ENCODE results near the gene FOXO1. TPM values are rescaled to one million over a fixed set of nuclear protein-coding genes. Genes with fewer than 3 reads are reported as not detected.

The FOXO1 gene
- total and polyA plus RNA-seq, 2 experiments from 2014 or later, result 32.4 to 68.0 TPM

DNA sequence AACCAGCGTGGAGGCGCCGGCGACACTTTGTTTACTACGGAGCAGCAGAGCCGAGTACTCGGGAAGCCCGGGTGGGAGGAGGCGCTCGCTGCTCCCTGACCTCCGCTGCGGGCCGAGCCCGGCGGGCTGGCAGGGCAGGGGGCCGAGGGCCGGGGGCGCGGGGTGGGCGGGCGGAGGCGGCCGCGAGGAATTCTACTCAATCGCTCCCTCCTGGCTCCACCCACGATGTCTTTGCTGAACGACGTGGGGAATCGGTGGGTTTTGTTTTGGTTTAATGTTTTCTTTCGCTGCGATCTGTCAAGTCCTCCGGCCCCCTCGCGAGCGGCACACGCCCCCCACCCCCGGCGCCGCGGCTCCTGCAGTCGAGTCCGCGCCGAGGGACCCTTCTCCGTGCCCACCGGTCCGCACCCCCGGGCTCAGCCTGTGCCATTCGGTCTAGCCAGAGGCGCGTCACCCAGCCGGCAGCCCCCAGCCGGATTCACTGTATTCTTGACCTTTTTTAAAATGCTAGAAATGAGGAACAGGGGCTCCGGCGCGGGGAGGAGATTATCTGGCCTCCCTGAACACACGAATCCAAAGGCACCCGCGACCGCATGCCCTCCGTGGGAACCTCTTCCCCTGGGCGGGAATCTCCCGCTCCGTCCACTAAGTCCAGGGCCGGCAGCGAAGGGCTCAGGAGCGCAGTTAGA is 636 bp upstream of the FOXO1 start (continued):
- TF ChIP-seq, protein P1, sequence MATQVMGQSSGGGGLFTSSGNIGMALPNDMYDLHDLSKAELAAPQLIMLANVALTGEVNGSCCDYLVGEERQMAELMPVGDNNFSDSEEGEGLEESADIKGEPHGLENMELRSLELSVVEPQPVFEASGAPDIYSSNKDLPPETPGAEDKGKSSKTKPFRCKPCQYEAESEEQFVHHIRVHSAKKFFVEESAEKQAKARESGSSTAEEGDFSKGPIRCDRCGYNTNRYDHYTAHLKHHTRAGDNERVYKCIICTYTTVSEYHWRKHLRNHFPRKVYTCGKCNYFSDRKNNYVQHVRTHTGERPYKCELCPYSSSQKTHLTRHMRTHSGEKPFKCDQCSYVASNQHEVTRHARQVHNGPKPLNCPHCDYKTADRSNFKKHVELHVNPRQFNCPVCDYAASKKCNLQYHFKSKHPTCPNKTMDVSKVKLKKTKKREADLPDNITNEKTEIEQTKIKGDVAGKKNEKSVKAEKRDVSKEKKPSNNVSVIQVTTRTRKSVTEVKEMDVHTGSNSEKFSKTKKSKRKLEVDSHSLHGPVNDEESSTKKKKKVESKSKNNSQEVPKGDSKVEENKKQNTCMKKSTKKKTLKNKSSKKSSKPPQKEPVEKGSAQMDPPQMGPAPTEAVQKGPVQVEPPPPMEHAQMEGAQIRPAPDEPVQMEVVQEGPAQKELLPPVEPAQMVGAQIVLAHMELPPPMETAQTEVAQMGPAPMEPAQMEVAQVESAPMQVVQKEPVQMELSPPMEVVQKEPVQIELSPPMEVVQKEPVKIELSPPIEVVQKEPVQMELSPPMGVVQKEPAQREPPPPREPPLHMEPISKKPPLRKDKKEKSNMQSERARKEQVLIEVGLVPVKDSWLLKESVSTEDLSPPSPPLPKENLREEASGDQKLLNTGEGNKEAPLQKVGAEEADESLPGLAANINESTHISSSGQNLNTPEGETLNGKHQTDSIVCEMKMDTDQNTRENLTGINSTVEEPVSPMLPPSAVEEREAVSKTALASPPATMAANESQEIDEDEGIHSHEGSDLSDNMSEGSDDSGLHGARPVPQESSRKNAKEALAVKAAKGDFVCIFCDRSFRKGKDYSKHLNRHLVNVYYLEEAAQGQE (IDR thresholded peaks at IDR 0.05; ENCODE audit: unreplicated experiment), result no peak
- TF ChIP-seq, protein P2, sequence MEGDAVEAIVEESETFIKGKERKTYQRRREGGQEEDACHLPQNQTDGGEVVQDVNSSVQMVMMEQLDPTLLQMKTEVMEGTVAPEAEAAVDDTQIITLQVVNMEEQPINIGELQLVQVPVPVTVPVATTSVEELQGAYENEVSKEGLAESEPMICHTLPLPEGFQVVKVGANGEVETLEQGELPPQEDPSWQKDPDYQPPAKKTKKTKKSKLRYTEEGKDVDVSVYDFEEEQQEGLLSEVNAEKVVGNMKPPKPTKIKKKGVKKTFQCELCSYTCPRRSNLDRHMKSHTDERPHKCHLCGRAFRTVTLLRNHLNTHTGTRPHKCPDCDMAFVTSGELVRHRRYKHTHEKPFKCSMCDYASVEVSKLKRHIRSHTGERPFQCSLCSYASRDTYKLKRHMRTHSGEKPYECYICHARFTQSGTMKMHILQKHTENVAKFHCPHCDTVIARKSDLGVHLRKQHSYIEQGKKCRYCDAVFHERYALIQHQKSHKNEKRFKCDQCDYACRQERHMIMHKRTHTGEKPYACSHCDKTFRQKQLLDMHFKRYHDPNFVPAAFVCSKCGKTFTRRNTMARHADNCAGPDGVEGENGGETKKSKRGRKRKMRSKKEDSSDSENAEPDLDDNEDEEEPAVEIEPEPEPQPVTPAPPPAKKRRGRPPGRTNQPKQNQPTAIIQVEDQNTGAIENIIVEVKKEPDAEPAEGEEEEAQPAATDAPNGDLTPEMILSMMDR (conservative IDR thresholded peaks at IDR 0.05; ENCODE audit: low read depth in 2 of 2), result no peak
- TF ChIP-seq JUNB (IDR thresholded peaks at IDR 0.05; ENCODE audit: unreplicated experiment) (no peak), ZNF331 (CRISPR knock-in tag; IDR thresholded peaks at IDR 0.05; ENCODE audit: low read depth) (no peak)

DNA sequence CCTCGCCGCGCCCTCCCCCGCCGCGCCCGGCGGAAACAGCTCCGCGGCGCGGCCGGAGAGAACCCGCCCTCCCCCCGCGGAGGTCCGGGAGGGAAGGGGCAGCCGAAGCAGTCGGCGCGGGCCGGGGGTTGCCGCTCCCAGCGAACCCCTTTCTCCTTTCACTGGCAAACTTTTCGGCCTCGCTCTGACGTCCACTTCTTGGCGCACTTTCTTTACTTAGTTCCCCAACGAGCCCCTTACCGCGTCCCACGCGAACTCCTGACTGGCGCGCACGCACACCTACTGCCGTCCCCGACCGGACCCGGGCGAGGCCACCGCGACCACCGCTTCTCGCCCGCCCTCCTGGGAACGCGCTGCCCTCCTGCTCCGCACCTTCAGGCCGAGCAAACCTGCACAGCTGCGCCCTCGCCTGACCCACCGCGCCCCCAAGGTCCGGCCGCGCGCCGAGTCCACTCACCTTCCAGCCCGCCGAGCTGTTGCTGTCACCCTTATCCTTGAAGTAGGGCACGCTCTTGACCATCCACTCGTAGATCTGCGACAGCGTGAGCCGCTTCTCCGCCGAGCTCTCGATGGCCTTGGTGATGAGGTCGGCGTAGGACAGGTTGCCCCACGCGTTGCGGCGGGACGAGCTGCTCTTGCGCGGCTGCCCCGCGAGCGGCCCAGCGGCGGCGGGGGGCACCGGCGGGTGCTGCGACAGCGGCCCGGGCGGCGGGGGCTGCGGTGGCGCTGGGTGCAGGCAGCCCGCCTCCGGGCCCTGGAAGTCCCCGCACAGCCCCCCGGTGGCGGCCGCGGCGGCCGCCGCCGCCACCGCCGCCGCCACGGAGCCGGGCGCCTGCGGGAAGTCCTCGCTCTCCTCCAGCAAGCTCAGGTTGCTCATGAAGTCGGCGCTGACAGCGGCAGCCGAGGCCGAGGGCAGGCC is 1.1 kb downstream of the FOXO1 start:
- no peak for TF ChIP-seq JUNB (IDR thresholded peaks at IDR 0.05; ENCODE audit: unreplicated experiment)
- TF ChIP-seq, protein P2 (conservative IDR thresholded peaks at IDR 0.05; ENCODE audit: low read depth in 2 of 2), result peak in 1 of 2 experiments; percentile 37; a peak in 2 of 4 replicates
- peaks cover 18% of the 10 kb centered on the region for H3K36me3 Mint-ChIP-seq (ENCODE audit: low read depth)
- no peaks in the 10 kb centered on the region for H3K9me2 ChIP-seq (ENCODE audit: insufficient read depth)
- H3K4me3 ChIP-seq, result peak overlapping the region; percentile 86
- H3K27me3 Mint-ChIP-seq (ENCODE audit: insufficient read depth, low read depth, poor library complexity), result peaks cover 7% of the 10 kb centered on the region
- H3K36me3 ChIP-seq (ENCODE audit: insufficient read depth), result no peaks in the 10 kb centered on the region
- H3K4me1 Mint-ChIP-seq, result peaks cover 53% of the 10 kb centered on the region
- peaks cover 54% of the 10 kb centered on the region for H3K4me1 ChIP-seq (ENCODE audit: insufficient read depth)
- H3K9me3 Mint-ChIP-seq, result peaks cover 2% of the 10 kb centered on the region; the same call in 1 of the 3 replicates
- H3K27me3 ChIP-seq (ENCODE audit: insufficient read depth), result no peaks in the 10 kb centered on the region
- no peak overlapping the region for H2AFZ ChIP-seq
- peaks cover 3% of the 10 kb centered on the region; the same call in 1 of the 2 replicates for H3F3A ChIP-seq (replicated peaks; ENCODE audit: low read depth)
- no peak overlapping the region for H3K27ac ChIP-seq (ENCODE audit: low read depth)
- ATAC-seq, result no peak; the same call in 2 of the 3 replicates
- peak overlapping the region; percentile 99 for H3K4me3 Mint-ChIP-seq
- DNase-seq (ENCODE audit: low spot score), result peak; percentile 47
- H3K4me2 ChIP-seq, result peak overlapping the region; percentile 86
- H3K79me2 ChIP-seq (replicated peaks; ENCODE audit: insufficient read depth), result peaks cover 60% of the 10 kb centered on the region
- no peak overlapping the region for H3K27ac Mint-ChIP-seq
- H4K20me1 ChIP-seq (replicated peaks; ENCODE audit: insufficient read depth), result peaks cover 14% of the 10 kb centered on the region; the same call in 1 of the 2 replicates
